GM15510 (cell line): ENCODE data around the gene VSIG10L.
A peak's percentile ranks its signal among the peaks of the same experiment; 100 is the strongest.

ENCODE experiments used
- POLR2A ChIP-seq: IDR thresholded peaks from 3 replicates; pipeline ENCODE4 v1.6.1; 2011; ENCODE audit warnings: borderline replicate concordance; ENCODE audit not compliant: insufficient read length; ENCODE audit errors: extremely low read depth

VSIG10L gene

GRCh38 chr19:51354103-51354741 lies 12.3 kb upstream of the VSIG10L start:
- TF ChIP-seq POLR2A = no peak

GRCh38 chr19:51352783-51353360 lies 10.9 kb upstream of the VSIG10L start:
- TF ChIP-seq POLR2A = no peak

- TF ChIP-seq POLR2A = no peak
Measured at GRCh38 chr19:51351266-51351990, 9.5 kb upstream of the VSIG10L start.

GRCh38 chr19:51347209-51347928 lies 5.4 kb upstream of the VSIG10L start:
- no peak for TF ChIP-seq POLR2A

- TF ChIP-seq POLR2A = no peak
Measured at GRCh38 chr19:51346742-51347141, 4.8 kb upstream of the VSIG10L start.

GRCh38 chr19:51345076-51345620 lies 3.2 kb upstream of the VSIG10L start:
- no peak for TF ChIP-seq POLR2A

- no peak for TF ChIP-seq POLR2A
Measured at GRCh38 chr19:51342631-51343569, 961 bp upstream of the VSIG10L start.

- no peak for TF ChIP-seq POLR2A
Measured at GRCh38 chr19:51341066-51341465, 873 bp downstream of the VSIG10L start.

GRCh38 chr19:51339687-51340656 lies 2.0 kb downstream of the VSIG10L start:
- TF ChIP-seq POLR2A = peak; percentile 33

- no peak for TF ChIP-seq POLR2A
Measured at GRCh38 chr19:51339313-51339686, 2.6 kb downstream of the VSIG10L start.

GRCh38 chr19:51338563-51339312 lies 3.2 kb downstream of the VSIG10L start:
- no peak for TF ChIP-seq POLR2A

GRCh38 chr19:51337861-51338562 lies 3.9 kb downstream of the VSIG10L start:
- no peak for TF ChIP-seq POLR2A
